Measurements from ENCODE around the gene STAG1.
"Not testable (repeated sequence)": the region's sequence is repeated elsewhere in the genome, so short reads cannot be mapped to it uniquely, and the experiment has no call there.

- TF ChIP-seq MAX (IDR thresholded peaks at IDR 0.05); REST (IDR thresholded peaks at IDR 0.05; ENCODE audit: borderline replicate concordance in 1 of 2, low read depth in 1 of 2, low read length in 2 of 2); TOE1 (CRISPR knock-in tag; IDR thresholded peaks at IDR 0.05); SETDB1 (CRISPR knock-in tag; IDR thresholded peaks at IDR 0.05; ENCODE audit: borderline replicate concordance); PHB2 (IDR thresholded peaks at IDR 0.05; ENCODE audit: partially characterized antibody); EHMT2 (IDR thresholded peaks at IDR 0.05; ENCODE audit: borderline replicate concordance, low read depth, low read length); CTCF (CRISPR knock-in tag; IDR thresholded peaks at IDR 0.05); ELK4 (CRISPR knock-in tag; IDR thresholded peaks at IDR 0.05; ENCODE audit: borderline replicate concordance); POLR2AphosphoS5 (IDR thresholded peaks at IDR 0.05; ENCODE audit: low read depth, low read length); ZNF317 (CRISPR knock-in tag; IDR thresholded peaks at IDR 0.05); ZNF557 (CRISPR knock-in tag; IDR thresholded peaks at IDR 0.05): not testable (repeated sequence)
These were observed 187.2 kb downstream of the STAG1 start for GRCh38 chr3:136564962-136565361.

Measured in HepG2 (cell line).